ENCODE measurements around the gene DNM3. TPM values are rescaled to one million over a fixed set of nuclear protein-coding genes. Genes with fewer than 3 reads are reported as not detected.

Gene DNM3
- polyA plus RNA-seq, 1 donor (not counting 4 experiments of a cell fraction or from before 2014, with no cell fraction given): 2.0 TPM

- peak; percentile 78 for FAIRE-seq
- Histone ChIP-seq H3K9me3 (ENCODE audit: control insufficient read depth, low read depth, low read length) (no peaks in the 10 kb centered on the region), H3K27ac (ENCODE audit: control insufficient read depth, insufficient read depth, low read length) (no peak overlapping the region), H3K79me2 (ENCODE audit: control insufficient read depth, insufficient read depth, low read length) (no peaks in the 10 kb centered on the region), H2AFZ (ENCODE audit: control insufficient read depth, low read length) (peak overlapping the region; percentile 27), H3K4me3 (ENCODE audit: control insufficient read depth in 2 of 3, extremely low read depth in 1 of 3, insufficient read depth in 2 of 3, low read depth in 1 of 3, low read length in 3 of 3) (no peak overlapping the region), H4K20me1 (ENCODE audit: control insufficient read depth, extremely low read depth, insufficient read depth, low read length) (no peaks in the 10 kb centered on the region), H3K9ac (ENCODE audit: control insufficient read depth, extremely low read depth, insufficient read depth, low read length) (no peak overlapping the region), H3K36me3 (ENCODE audit: control insufficient read depth in 2 of 2, extremely low read depth in 1 of 2, insufficient read depth in 2 of 2, low read length in 2 of 2) (no peaks in the 10 kb centered on the region), H3K9me1 (ENCODE audit: control insufficient read depth, extremely low read depth, insufficient read depth, low read length) (no peaks in the 10 kb centered on the region), H3K27me3 (ENCODE audit: control insufficient read depth, extremely low read depth, insufficient read depth, low read length) (no peaks in the 10 kb centered on the region), H3K4me2 (ENCODE audit: control insufficient read depth, extremely low read depth, insufficient read depth, low read depth, low read length) (peak overlapping the region; percentile 49), H3K4me1 (ENCODE audit: control insufficient read depth, extremely low read depth, insufficient read depth, low read length) (no peaks in the 10 kb centered on the region)
- TF ChIP-seq CTCF (optimal IDR thresholded peaks at IDR 0.05 in 1 of 3, IDR thresholded peaks at IDR 0.05 in 1 of 3, conservative IDR thresholded peaks at IDR 0.05 in 1 of 3; ENCODE audit: extremely low read depth in 1 of 3, insufficient read depth in 2 of 3, low read length in 3 of 3): peak; percentile 89 to 99 (median 96)
- TF ChIP-seq EZH2 (IDR thresholded peaks at IDR 0.05; ENCODE audit: low read length): no peak
- DNase-seq (ENCODE audit: low read depth, low spot score): peak; percentile 7
- dilution Hi-C loops (cut with MboI; ENCODE audit: extremely low pct_ligation_motif_present, low sequenced_read_pairs): no loop called here
Measured at GRCh38 chr1:172089768-172090510, 248.6 kb downstream of the DNM3 start.

- H3K4me1 ChIP-seq (ENCODE audit: control insufficient read depth, extremely low read depth, insufficient read depth, low read length): no peaks in the 10 kb centered on the region
- H3K79me2 ChIP-seq (ENCODE audit: control insufficient read depth, insufficient read depth, low read length): no peaks in the 10 kb centered on the region
- no peak overlapping the region for H2AFZ ChIP-seq (ENCODE audit: control insufficient read depth, low read length)
- no peak overlapping the region for H3K4me2 ChIP-seq (ENCODE audit: control insufficient read depth, extremely low read depth, insufficient read depth, low read depth, low read length)
- H3K27ac ChIP-seq (ENCODE audit: control insufficient read depth, insufficient read depth, low read length): no peak overlapping the region
- dilution Hi-C loops (cut with MboI; ENCODE audit: extremely low pct_ligation_motif_present, low sequenced_read_pairs): no loop called here
- no peaks in the 10 kb centered on the region for H3K9me3 ChIP-seq (ENCODE audit: control insufficient read depth, low read depth, low read length)
- no peaks in the 10 kb centered on the region for H4K20me1 ChIP-seq (ENCODE audit: control insufficient read depth, extremely low read depth, insufficient read depth, low read length)
- FAIRE-seq: no peak
- no peaks in the 10 kb centered on the region for H3K9me1 ChIP-seq (ENCODE audit: control insufficient read depth, extremely low read depth, insufficient read depth, low read length)
- DNase-seq (ENCODE audit: low read depth, low spot score): no peak
- H3K27me3 ChIP-seq (ENCODE audit: control insufficient read depth, extremely low read depth, insufficient read depth, low read length): no peaks in the 10 kb centered on the region
- no peak overlapping the region for H3K9ac ChIP-seq (ENCODE audit: control insufficient read depth, extremely low read depth, insufficient read depth, low read length)
- no peaks in the 10 kb centered on the region for H3K36me3 ChIP-seq (ENCODE audit: control insufficient read depth in 2 of 2, extremely low read depth in 1 of 2, insufficient read depth in 2 of 2, low read length in 2 of 2)
- no peak overlapping the region for H3K4me3 ChIP-seq (ENCODE audit: control insufficient read depth in 2 of 3, extremely low read depth in 1 of 3, insufficient read depth in 2 of 3, low read depth in 1 of 3, low read length in 3 of 3)
- TF ChIP-seq EZH2 (IDR thresholded peaks at IDR 0.05; ENCODE audit: low read length) (no peak), CTCF (optimal IDR thresholded peaks at IDR 0.05 in 1 of 3, IDR thresholded peaks at IDR 0.05 in 1 of 3, conservative IDR thresholded peaks at IDR 0.05 in 1 of 3; ENCODE audit: extremely low read depth in 1 of 3, insufficient read depth in 2 of 3, low read length in 3 of 3) (no peak)
Measured at GRCh38 chr1:172090511-172090817, 249.2 kb downstream of the DNM3 start.
